Activated CD8-positive, alpha-beta memory T cell treated with anti-CD3 and anti-CD28 coated beads, Interleukin-2, amount 50 U/mL, for 24 hours (primary cell): ENCODE data around the gene ISG20.

ENCODE experiments used
- DNase-seq: peaks from one replicate; pipeline ENCODE4 v3.0.0-alpha.2; 2020; ENCODE audit errors: extremely low read depth

ISG20 gene

GRCh38 chr15:88638626-88639372 lies at the start of gene ISG20:
ISG20 (plus strand) TSS chr15:88639016; CDS start chr15:88639367, 351 bp downstream.
- DNase-seq: peak; percentile 87

DNA sequence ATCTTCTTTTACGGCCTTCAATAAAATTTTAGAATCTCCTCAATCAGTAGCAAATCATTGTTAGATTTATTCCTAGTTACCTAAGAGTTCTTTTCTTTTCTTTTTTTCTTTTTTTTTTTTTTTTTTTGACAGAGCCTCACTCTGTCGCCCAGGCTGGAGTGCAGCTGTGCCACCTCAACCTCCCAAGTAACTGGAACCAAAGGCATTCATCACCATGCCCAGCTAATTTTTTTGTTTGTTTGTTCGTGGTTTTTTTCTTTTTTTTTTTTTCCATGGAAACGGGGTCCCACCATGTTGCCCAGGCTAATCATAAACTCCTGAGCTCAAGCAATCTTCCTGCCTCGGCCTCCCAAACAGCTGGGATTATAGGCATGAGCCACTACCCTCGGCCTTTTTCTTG lies 48.1 kb upstream of the ISG20 start:
- no peak for DNase-seq

GRCh38 chr15:88591384-88591783 lies 47.4 kb upstream of the ISG20 start:
- DNase-seq: no peak

- DNase-seq: no peak
Observed at GRCh38 chr15:88603885-88604284, 34.9 kb upstream of the ISG20 start.

GRCh38 chr15:88604381-88605188 lies 34.2 kb upstream of the ISG20 start:
- no peak for DNase-seq

DNA sequence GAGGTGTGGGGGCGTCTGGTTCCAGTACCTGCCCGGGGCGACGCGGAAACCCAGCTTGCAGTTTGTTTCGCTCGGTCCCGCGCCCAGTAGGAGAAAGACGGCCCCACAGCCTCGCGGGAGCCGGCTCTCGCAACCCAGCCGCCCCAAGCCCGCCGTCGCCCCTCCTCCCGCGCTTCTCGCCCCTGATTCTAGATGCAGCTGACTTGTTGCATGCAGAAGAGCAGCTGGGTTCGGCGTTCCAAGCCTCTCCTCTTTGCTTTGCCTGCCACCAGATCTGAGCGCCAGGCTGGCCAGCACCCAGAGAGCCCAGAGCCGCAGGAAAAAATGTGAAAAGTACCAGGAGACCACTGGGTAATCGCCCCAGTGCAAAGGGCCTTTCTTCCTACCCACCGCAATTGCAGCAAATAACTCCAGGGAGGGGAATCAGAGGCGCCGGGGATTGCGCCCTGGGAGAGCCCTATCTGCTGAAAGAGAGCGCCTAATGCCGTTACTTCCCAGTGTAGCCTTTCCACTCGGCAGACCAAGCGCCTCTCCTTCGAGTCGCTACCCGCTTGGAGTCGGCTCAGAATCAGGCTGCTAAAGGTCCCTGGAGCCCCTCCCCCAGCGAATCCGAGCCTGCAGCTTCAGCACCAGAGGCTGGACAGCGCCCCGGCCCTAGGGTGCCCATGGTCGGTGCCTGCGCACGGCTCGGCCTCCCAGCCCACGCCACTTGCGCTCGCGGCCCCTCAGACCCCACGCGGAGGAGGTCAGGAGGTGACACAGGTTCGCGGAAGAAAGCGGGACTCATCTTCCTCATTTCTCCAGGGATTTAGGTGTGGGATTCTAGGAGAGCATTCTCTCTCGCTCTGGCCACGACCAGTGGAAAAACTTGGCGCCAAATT lies 33.4 kb upstream of the ISG20 start:
- no peak for DNase-seq

- no peak for DNase-seq
Observed at GRCh38 chr15:88606070-88606794, 32.6 kb upstream of the ISG20 start.

- no peak for DNase-seq
Observed at GRCh38 chr15:88607951-88608350, 30.9 kb upstream of the ISG20 start.

GRCh38 chr15:88608607-88609181 lies 30.1 kb upstream of the ISG20 start:
- no peak for DNase-seq

- DNase-seq: no peak
Observed at GRCh38 chr15:88609344-88610090, 29.3 kb upstream of the ISG20 start.

GRCh38 chr15:88610701-88611231 lies 28.1 kb upstream of the ISG20 start:
- DNase-seq: no peak

DNA sequence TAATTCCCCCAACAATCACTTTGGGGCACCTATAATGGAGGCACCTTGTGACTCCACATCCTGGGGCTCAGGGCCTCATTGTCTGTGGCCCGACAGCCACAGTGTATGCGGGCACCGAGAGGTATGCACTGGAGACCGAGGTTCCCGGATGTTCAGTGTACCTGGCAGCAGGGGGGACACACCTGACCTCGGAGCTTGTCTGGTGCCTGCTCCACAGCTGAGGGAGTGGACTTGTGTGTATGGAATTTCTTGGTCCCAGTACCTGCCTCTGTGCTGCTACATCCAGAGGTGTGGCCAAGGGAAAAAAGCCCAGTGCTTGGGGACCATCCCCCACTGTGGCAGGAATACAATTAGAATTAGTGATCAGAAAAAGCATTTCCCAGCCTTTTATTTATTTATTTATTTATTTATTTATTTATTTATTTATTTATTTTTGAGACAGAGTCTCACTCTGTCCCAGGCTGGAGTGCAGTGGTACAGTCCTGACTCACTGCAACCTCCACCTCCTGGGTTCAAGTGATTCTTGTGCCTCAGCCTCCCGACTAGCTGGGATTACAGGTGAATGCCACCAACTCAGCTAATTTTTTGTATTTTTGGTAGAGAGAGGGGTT lies 26.5 kb upstream of the ISG20 start:
- DNase-seq: no peak

- no peak for DNase-seq
Observed at GRCh38 chr15:88613074-88613944, 25.5 kb upstream of the ISG20 start.

DNA sequence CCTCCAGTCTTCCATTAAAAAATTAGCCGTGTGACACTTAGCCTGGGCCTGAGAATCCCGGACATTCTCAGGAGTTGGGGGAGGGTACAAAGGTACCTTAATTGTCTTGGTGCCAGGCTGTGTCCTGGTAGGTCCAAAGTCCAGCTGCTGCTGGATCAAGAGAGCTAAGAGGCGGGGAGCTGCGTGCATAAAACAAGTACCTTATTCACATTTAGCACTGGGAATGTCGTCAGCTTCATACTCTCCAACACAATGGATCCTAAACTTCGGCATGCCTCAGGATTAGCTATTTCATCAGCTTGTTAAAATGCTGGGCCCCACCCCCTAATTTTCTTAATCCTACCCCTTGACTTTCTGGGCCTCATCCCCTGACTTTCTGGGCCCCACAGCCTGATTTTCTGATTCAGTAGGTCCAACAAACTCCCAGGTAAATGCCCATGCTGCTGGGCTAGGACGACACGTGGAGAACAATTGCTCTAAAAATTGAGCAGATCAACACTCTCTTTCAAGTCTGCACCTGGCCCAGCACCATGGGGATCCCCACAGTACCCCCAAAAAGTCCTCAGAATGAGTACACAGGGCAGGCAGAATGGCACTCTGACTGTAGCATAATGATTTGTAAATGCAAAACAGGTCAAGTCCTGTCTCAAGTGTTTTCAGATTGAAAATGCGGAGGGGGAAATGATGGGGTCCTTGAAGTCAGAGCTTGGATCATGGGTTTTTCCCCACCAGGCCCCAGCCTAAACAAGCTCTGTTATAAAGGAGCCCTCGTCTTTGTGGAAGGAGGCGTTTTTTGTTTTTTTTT lies 23.3 kb upstream of the ISG20 start:
- no peak for DNase-seq

DNA sequence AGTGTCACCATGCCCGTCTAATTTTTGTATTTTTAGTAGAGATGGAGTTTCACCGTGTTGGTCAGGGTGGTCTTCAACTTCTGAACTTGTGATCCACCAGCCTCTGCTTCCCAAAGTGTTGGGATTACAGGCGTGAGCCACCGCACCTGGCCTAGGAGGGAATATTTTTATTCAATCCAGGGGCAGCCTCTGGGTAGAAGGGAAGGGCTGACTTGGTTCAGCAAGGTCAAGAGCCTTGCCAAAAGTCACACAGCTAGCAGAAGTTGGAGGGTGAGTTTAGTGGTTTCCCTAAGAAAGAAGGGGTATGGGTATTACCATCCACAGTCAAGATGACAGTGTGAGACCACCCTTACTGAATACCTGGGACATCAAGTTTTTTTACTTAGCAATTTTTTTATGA lies 22.6 kb upstream of the ISG20 start:
- DNase-seq: no peak

DNA sequence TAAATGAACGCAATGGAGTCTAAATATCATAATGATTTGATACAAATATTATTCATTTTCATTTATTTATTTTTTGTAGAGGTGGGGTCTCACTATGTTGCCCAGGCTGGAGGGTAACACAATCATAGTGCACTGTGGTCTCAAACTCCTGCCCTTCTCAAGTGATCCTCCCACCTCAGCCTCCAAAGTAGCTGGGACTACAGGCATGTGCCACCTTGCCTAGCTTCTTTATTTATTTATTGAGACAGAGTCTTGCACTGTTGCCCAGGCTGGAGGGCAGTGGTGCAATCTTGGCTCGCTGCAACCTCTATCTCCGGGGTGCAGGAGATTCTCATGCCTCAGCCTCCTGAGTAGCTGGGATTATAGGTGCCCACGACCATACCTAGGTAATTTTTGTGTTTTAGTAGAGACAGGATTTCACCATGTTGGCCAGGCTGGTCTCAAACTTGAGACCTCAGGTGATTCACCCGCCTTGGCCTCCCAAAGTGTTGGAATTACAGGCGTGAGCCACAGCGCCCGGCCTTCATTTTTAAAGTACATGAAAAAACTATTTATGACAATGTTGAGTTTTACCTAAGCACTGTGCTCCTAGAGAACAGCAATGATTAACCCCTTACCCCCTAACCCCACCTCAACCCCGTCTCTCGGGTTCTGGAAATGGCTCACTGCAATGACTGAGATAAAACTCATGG lies 21.6 kb upstream of the ISG20 start:
- DNase-seq: no peak

GRCh38 chr15:88617790-88618189 lies 21.0 kb upstream of the ISG20 start:
- no peak for DNase-seq
